Prostate gland (tissue), 2 donors: ENCODE data around the gene ZC3H11A. TPM values are rescaled to one million over a fixed set of nuclear protein-coding genes. Genes with fewer than 3 reads are reported as not detected.

Source experiments
- DNase-seq: peaks from one replicate; pipeline ENCODE4 v3.0.0-alpha.2; 2019; ENCODE audit warnings: low spot score
- H3K27ac ChIP-seq, 2 donors: fragments of 200-600 bp; sonication (generic); 2 replicates each; pipeline ENCODE4 v1.5.1; 2017 to 2019
- H3K27me3 ChIP-seq: fragments of 200-600 bp; sonication (generic); replicated peaks from 2 replicates; pipeline ENCODE4 v1.5.1; 2019; ENCODE audit not compliant: insufficient read depth
- H3K36me3 ChIP-seq, 2 donors: fragments of 200-600 bp; sonication (generic); 1 replicate in 1 of 2; 2 replicates in 1 of 2; pipeline versions ENCODE4 v1.5.1 to v1.8.1; 2017 to 2019
- H3K4me1 ChIP-seq: fragments of 200-600 bp; sonication (generic); replicated peaks from 2 replicates; pipeline ENCODE4 v1.5.1; 2019
- H3K4me3 ChIP-seq, 2 donors: fragments of 200-600 bp; sonication (generic); 2 replicates each; pipeline ENCODE4 v1.5.1; 2017 to 2019
- H3K9me3 ChIP-seq: fragments of 200-600 bp; sonication (generic); 2 replicates; pipeline ENCODE4 v1.5.1; 2017
- CTCF ChIP-seq, 4 experiments: fragments of 200-600 bp in 2 of 4; fragments of 450-650 bp in 2 of 4; sonication (generic) in 2 of 4; IDR thresholded peaks; 1 replicate in 3 of 4; 2 replicates in 1 of 4; pipeline ENCODE4 v1.5.1; 2016 to 2019; ENCODE audit warnings: antibody characterized with exemption in 4 of 4, mild to moderate bottlenecking in 2 of 4, moderate library complexity in 2 of 4
- POLR2A ChIP-seq: fragments of 450-650 bp; IDR thresholded peaks from one replicate; pipeline ENCODE4 v1.6.1; 2016; ENCODE audit warnings: antibody characterized with exemption, mild to moderate bottlenecking
- POLR2AphosphoS5 ChIP-seq: sonication (generic); formaldehyde crosslinking; IDR thresholded peaks from one replicate; pipeline ENCODE4 v1.6.1; 2017; ENCODE audit warnings: antibody characterized with exemption
- WGBS: methylation state at CpG from one replicate; pipeline ENCODE4 v1.1.5; 2018; 5-methylcytosine and 5-hydroxymethylcytosine counted together
- intact Hi-C: fragments of 100-400 bp; cut with DNase I; formaldehyde crosslinking; loops from one replicate; pipeline ENCODE4 v1.14.2; 2022
- total RNA-seq, 2 donors: library from RNA; depleted of rRNA; stranded (reverse); fragments of >200 nt; gene quantifications; one replicate each; pipeline ENCODE4 v1.1.0, GENCODE V29; 2016

ZC3H11A gene
- total RNA-seq, 2 donors from 2014 or later, result 88.3 to 111 TPM

DNA sequence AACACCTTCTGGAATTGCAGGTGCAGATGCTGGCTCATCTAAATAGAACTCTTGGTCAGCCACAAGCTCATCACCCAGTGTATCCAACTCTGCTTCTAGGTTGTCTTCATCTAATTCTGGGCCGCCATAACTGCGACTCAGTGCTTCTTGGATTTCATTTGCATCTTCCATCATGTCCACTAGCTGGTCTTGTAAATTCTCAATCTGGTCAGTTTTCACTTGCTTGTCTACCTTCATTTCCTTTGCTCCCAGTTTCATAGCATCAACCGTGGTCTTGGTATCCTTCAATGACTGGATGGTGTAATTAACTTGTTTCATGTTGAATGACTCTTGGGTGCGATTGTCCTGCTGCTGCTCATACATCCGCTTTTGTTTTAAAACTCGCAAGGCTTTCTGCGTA, 10.3 kb downstream of the ZC3H11A start:
- H3K36me3 ChIP-seq, result no peaks in the 10 kb centered on the region
- H3K9me3 ChIP-seq, result no peaks in the 10 kb centered on the region
- H3K27ac ChIP-seq, result no peak overlapping the region
- TF ChIP-seq CTCF (IDR thresholded peaks at IDR 0.05), result no peak
- no peak for TF ChIP-seq POLR2A
- no peak for TF ChIP-seq POLR2AphosphoS5
- no peak for DNase-seq
- WGBS, result 99% methylated on average over 7 of the region's 7 CpGs
- H3K27me3 ChIP-seq, result no peaks in the 10 kb centered on the region
- no peak overlapping the region for H3K4me3 ChIP-seq
- H3K4me1 ChIP-seq, result peaks cover under 1% of the 10 kb centered on the region
- intact Hi-C loops, result no loop called here

DNA sequence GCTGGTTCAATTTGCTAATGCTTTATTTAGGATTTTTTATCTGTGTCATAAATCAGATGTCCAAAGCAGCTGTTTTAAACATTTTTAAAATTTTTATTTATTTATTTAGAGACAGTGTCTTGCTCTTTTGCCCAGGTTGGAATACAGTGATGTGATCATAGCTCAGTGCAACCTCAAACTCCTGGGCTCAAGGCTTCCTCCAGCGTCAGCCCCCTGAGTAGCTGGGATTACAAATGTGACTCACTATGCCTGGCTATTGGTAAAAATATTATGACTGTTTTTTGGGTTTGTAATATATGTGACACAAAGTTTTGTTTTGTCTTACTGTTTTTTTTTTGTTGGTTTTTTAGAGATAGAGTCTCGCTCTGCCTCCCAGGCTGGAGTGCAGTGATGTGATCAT, 11.8 kb downstream of the ZC3H11A start:
- 63% methylated on average over 2 of the region's 2 CpGs for WGBS
- TF ChIP-seq POLR2AphosphoS5 (no peak), POLR2A (no peak)
- Histone ChIP-seq H3K4me3 (no peak overlapping the region), H3K27ac (no peak overlapping the region), H3K36me3 (no peaks in the 10 kb centered on the region), H3K4me1 (no peaks in the 10 kb centered on the region), H3K9me3 (no peaks in the 10 kb centered on the region), H3K27me3 (no peaks in the 10 kb centered on the region)
- intact Hi-C loops, result no loop called here
- no peak for DNase-seq

GRCh38 chr1:203813581-203814341, 18.3 kb downstream of the ZC3H11A start:
- Histone ChIP-seq H3K4me1 (no peaks in the 10 kb centered on the region), H3K4me3 (no peak overlapping the region), H3K9me3 (no peaks in the 10 kb centered on the region), H3K36me3 (no peaks in the 10 kb centered on the region), H3K27ac (no peak overlapping the region), H3K27me3 (no peaks in the 10 kb centered on the region)
- DNase-seq, result no peak
- intact Hi-C loops, result no loop called here
- no peak for TF ChIP-seq POLR2AphosphoS5
- no peak for TF ChIP-seq CTCF (IDR thresholded peaks at IDR 0.05)
- no peak for TF ChIP-seq POLR2A
- WGBS, result 94% methylated on average over 2 of the region's 2 CpGs

GRCh38 chr1:203818399-203818798, 23.0 kb downstream of the ZC3H11A start:
- Histone ChIP-seq H3K4me1 (no peaks in the 10 kb centered on the region), H3K4me3 (no peak overlapping the region), H3K27me3 (no peaks in the 10 kb centered on the region), H3K27ac (no peak overlapping the region), H3K9me3 (no peaks in the 10 kb centered on the region), H3K36me3 (peaks cover 2 to 28% of the 10 kb centered on the region in 2 donors)
- no peak for TF ChIP-seq POLR2A
- TF ChIP-seq POLR2AphosphoS5, result no peak
- no peak for TF ChIP-seq CTCF (IDR thresholded peaks at IDR 0.05)
- DNase-seq, result no peak
- WGBS, result 93% methylated on average over 6 of the region's 6 CpGs
- intact Hi-C loops, result no loop called here

DNA sequence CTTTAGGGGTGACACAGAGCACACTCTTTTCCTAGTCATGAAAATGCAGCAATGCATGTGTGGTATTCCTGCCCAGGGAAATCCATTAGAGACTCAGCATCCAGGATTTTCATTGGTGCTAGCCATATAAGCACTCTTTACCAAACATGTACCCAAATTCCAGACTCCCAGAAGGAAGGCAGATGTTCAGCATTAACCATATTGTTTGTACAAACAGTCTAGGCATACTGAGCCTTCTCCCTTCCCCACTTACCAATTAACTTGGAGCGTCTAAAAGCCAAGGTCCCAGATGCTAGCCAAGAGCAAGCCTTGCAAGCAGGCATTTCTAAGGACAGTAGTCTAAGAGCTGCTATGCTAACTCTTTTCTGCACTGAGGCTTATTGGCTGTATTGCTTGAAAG, 27.9 kb downstream of the ZC3H11A start:
- no peak overlapping the region for H3K4me3 ChIP-seq
- no peaks in the 10 kb centered on the region for H3K9me3 ChIP-seq
- H3K27ac ChIP-seq, result no peak overlapping the region
- 72% methylated on average over 1 of the region's 1 CpG for WGBS
- intact Hi-C loops, result no loop called here
- no peaks in the 10 kb centered on the region for H3K27me3 ChIP-seq
- H3K4me1 ChIP-seq, result no peaks in the 10 kb centered on the region
- DNase-seq, result no peak
- H3K36me3 ChIP-seq, result peaks cover 2 to 28% of the 10 kb centered on the region in 2 donors
- TF ChIP-seq CTCF (IDR thresholded peaks at IDR 0.05), result no peak
- TF ChIP-seq POLR2A, result no peak
- TF ChIP-seq POLR2AphosphoS5, result no peak
